ENCODE measurements around the gene LRRC27.

The LRRC27 gene

GRCh38 chr10:132414402-132415016 is 82.5 kb downstream of the LRRC27 start:
- DNase-seq (ENCODE audit: low spot score) = no peak

GRCh38 chr10:132415255-132415654 is 83.3 kb downstream of the LRRC27 start:
- DNase-seq (ENCODE audit: low spot score) = no peak

GRCh38 chr10:132415956-132416355 is 84.0 kb downstream of the LRRC27 start:
- DNase-seq (ENCODE audit: low spot score) = no peak

- DNase-seq (ENCODE audit: low spot score) = no peak
These were observed 84.7 kb downstream of the LRRC27 start for GRCh38 chr10:132416566-132417256.

DNA sequence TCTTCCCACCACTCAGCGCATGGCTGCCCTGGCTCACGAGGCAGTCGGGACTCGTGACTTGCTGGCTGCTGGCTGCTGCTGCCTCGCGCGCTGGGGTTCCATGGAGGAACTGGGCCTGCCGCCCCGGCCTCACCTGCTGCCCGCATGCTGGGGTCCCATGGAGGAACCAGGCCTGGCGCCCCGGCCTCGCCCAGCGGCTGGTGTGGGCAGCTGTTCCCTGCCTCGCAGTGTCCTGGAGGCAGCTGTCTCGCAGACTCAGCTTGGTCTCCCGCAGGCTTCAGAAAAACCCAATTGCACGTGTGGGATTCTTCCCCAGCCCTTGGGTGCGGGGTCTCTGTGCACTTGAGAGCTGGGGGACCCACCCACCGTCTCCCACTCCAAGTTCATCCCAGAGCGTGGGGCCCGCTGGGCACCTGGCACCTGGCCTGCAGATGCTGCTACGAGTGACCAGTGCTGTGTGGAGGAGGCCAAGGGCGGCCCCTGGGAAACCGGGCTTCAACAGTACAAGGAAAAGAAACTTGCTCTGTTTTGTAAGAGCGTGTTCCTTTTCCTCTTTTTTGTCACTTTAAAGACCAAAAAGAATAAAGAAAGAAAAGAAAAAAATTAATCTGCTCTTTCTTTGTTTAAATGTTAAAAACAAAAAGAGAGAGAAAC is 85.4 kb downstream of the LRRC27 start:
- DNase-seq (ENCODE audit: low spot score) = no peak

GRCh38 chr10:132417957-132418441 is 86.0 kb downstream of the LRRC27 start:
- no peak for DNase-seq (ENCODE audit: low spot score)

DNA sequence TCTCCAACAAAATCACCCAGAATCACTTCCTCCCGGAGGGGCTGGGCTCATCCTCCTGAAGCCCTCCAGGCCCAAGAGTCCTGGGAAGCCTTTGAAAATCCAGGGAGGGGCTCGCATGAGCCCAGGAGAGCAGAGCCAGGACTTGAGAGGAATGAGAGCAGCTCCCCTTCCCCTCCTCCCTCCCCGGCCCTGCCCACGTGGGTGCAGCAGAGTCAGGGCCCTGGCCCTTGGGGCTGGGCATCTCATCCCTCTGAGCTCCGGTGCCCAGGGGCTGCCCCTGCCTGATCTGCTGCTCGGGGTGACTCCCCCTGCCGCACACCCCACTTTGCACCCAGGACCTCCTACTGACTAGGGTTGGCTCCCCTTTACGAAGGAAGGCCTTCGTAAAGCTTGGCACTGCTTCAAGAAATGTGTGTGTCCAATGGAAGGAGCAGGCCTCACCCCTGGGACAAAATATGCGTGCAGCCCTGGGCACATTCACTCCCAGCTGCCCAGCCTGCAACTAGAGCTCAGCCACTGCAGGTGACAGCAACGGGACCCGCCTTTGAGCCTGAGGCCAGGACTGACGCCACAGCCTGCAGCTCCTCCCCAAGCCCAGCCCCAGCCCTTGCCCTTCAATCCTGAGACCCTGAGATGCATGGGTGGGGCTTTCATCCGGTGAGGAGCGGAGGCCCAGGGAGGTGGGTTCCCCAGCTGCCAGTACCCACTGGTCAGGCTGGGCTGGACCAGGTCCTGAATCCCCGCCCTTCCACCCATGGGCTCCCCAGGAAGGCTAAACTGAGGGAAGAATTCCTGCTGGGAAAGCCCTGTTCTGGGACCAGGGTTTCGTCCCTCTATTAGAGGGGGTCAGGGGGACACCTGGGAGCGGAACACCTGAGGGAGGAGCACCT is 86.8 kb downstream of the LRRC27 start:
- DNase-seq (ENCODE audit: low spot score) = peak; percentile 88

DNA sequence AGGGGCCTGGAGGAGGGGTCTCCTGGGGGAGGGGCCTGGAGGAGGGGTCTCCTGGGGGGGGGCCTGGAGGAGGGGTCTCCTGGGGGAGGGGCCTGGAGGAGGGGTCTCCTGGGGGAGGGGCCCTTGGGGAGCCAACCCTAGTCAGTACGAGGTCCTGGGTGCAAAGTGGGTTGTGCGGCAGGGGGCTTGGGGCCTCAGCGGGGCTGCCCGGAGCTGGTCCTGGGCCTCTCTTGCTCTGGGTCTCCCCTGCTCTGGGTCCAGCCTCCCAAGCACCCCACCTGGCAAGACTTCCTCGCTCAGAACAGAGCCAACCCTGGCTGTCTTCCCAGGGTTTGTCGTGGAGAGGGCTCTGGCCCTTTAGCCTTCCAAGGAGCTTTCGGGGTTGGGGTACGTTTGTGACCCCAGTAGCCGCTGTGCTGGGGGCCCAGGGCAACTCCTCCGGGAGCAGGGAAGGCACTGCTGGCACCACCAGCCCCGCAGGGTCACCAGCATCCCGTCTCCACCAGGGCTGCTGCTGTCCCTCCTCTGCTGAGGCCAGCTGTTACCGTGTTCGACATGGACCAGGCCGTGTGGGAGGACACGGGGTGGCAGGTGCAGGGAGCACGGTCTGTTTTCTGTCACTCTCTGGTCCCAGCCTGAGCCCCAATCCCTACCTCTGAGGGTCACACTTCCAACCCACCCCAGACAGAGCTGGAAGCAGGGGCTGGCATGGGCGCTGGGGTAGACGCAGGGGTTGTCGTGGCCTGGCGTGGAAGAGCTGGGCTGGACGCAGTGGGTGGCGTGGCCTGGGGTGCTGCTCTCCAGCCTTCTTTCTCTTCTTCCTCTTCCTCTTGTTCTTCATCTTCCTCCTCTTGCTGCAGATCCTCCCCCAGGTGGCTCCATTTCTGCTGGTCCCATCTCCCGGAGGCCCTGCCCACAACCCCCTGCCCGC is 87.8 kb downstream of the LRRC27 start:
- DNase-seq (ENCODE audit: low spot score) = no peak

DNA sequence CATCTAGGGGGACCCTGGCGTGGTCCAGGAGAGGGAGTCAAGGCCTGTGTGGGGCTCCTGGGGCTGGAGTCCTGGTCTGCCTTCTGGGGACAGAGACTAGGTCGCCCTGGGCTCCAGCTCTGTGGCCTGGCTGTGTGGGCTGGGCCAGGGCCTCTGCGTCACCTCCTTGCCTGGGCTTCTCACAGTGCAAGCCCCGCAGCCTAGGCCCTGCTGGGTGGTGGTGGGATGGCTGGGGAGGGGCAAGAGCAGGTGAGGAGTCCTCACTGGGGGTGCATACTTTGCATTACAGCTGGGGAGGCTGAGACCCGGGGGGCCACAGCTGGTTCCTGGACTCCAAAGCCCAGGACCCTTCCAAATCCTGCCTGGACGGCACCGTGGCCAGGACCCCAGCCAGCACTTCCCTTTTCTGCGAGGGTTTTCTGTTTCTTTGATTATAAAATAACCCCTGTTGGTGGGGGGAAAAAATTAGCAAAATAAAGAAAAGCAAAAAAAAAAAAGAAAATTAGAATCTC is 88.5 kb downstream of the LRRC27 start:
- DNase-seq (ENCODE audit: low spot score) = no peak

DNA sequence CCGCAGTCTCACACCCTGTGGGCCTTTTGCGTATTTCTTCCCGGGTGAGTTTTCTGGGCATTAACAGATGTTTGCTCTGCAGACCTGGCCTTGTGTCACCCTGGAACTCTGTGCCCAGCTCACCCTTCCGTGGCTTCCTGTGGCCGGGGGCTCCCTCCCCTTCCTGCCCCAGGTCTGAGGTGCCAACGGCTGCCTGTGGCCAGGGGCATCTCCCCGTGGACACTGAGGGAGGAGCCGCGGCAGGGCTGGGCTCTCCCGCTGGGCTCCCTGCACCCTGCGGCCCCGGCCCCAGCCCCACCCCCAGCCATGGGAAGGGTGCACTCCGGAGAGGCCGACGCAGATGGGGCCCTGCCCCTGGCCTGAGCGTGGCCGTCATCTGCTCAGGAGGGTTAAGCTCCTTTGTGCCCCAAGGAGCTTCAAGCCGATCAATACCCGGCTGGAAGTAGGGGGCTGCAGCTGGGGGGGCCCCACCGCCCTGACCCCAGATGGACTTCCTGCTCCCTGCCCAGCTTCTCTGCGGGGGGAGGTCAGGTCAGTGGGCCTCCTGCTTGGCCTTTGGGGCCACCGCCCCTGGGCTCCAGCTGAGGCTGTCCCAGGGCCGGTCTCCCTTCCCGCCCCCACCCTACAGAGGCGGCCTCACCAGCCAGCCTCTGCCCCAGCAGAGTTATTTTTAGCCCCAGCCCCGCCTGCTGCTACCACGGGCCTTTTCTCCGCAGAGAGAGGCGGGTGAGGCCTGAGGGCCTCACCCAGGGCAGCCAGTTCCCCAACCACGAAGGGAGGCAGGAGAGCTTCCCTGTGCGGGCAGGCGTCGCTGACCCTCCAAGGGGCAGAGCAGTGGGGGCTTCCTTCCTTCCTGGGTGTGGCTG is 89.2 kb downstream of the LRRC27 start:
- peak; percentile 66 for DNase-seq (ENCODE audit: low spot score)

DNA sequence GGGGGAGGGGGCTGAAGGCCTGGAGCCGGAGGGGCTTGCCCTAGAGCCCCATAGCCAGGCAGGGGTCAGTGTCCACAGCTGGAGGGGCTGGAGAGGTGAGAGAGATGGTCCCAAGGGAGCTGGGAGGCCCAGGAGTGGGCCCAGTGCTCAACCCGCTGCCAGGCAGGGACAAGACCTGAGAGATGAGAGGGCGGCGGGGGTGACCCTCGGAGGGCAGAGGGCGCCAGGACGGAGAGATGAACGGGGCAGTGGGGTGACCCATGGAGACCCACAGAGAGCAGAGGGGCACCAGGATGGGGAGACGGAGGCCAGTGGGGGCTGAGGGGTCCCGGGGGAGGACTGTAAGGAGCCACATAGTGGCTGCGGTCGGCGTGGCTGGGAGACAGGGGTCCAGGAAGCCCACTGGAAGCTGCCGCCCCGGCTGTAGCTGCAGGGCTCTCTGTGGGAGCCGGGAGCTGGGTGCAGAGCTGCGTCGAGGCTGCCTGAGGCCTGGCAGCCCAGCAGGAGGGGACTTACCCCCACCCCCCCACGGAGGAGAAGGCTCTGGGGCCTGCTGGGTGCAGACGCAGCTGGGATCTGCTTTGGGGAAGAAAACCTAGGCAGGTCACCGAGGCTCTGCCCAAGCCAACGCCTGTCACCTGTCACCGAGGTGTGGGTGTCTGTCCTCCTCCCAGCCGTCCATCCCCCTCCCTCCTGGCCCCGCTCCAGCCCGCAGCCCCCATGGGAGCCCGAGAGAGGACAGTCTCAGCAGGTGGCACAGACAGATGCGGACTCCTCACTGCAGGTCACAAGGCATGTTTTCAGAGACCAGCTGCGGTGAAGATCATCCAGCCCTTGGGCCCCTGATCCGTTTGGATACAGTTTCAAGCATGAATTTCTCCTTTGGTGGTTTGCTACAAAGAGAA is 90.1 kb downstream of the LRRC27 start:
- no peak for DNase-seq (ENCODE audit: low spot score)

DNA sequence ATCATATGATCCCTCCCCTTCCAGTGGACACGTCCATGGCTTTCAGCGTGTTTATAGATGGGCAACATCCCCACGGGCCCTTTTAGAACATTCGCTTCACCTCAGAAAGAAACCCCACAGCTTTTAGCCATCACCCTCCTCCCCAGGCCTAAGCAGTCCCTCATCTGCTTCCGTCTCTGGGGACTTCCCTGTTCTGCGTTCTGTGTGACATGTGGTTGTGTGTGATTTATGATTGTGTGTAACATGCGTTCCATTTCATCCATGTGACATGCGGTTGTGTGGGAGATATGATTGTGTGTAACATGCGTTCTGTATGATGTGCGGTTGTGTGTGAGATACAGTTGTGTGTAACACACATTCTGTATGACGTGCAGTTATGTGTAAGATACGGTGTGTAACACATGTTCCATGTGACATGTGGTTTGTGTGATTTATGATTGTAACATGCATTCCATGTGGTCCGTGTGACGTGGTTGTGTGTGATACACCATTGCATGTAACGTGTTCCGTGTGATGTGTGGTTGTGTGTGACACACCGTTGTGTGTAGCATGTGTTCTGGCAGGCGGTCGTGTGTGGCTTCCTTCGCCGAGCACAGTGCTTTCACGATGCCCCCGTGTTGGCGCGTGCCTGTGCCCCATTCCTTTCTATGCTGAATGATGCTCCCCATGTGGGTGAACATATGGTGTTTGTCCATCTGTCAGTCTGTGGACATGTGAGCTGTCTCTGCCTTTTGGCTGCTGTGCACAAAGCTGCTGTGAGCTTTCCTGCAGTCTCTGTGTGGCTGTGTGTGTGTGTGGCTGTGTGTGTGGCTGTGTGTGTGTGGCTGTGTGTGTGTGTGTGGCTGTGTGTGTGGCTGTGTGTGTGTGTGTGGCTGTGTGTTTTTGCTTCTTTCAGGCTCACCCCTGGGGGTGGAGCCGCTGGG is 91.2 kb downstream of the LRRC27 start:
- no peak for DNase-seq (ENCODE audit: low spot score)

GRCh38 chr10:132423966-132424861 is 92.2 kb downstream of the LRRC27 start:
- no peak for DNase-seq (ENCODE audit: low spot score)

GRCh38 chr10:132425029-132425756 is 93.2 kb downstream of the LRRC27 start:
- no peak for DNase-seq (ENCODE audit: low spot score)

DNA sequence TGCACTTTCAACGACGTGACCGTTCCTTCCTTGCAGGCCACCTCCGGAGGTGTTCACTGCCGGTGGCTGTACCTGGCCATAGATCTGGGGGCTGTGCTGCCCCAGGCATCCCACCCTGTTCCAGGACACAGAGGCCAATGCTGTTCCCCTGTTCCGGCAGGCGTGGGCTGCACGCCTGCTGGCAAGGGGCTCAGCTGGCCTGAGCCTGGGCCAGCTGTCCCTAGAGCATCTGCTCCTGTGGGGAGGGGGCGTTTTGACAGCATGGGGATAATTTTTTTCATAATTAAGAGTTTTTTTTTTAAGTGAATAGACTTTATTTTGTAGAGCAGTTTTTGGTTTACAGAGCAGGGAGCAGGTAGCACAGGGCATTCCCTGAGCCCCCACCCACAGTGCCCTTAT is 93.8 kb downstream of the LRRC27 start:
- DNase-seq (ENCODE audit: low spot score) = no peak

Measured in iPS-NIHi11 (cell line).